WTC11 (cell line): ENCODE data around the gene HDAC10. TPM values are rescaled to one million over a fixed set of nuclear protein-coding genes. Genes with fewer than 3 reads are reported as not detected.

ENCODE experiments used
- ATAC-seq: fragments of 200-7000 bp; cut with Tn5 transposase; 2 replicates; pipeline ENCODE4 v1.10.0; 2021; ENCODE audit warnings: mild to moderate bottlenecking, moderate library complexity
- CTCF ChIA-PET: fragments of 300-600 bp; sonication (Branson Sonifier 250); formaldehyde crosslinking; loops from one replicate; lab custom pipeline; 2021; ENCODE audit warnings: antibody characterized with exemption; lab: Charles Lee
- POLR2A ChIA-PET: fragments of 350-600 bp; sonication (Branson Sonifier 250); formaldehyde crosslinking; loops from one replicate; lab custom pipeline; 2021; ENCODE audit warnings: antibody characterized with exemption; lab: Charles Lee
- DNase-seq: peaks from one replicate; pipeline ENCODE4 v3.0.0; 2021; ENCODE audit warnings: low spot score
- H3K27ac Mint-ChIP-seq: 2 replicates; pipeline ENCODE4 v1.8.0; 2021; ENCODE audit warnings: mixed read lengths
- H3K27me3 Mint-ChIP-seq: 2 replicates; pipeline ENCODE4 v1.8.0; 2021; ENCODE audit warnings: low read depth, mild to moderate bottlenecking, moderate library complexity, mixed read lengths
- H3K36me3 Mint-ChIP-seq: 2 replicates; pipeline ENCODE4 v1.8.0; 2021; ENCODE audit warnings: mixed read lengths
- H3K4me1 Mint-ChIP-seq: 2 replicates; pipeline ENCODE4 v1.8.0; 2022; ENCODE audit warnings: mixed read lengths
- H3K4me3 Mint-ChIP-seq: 2 replicates; pipeline ENCODE4 v1.8.0; 2021; ENCODE audit warnings: mild to moderate bottlenecking, moderate library complexity, mixed read lengths
- H3K9me3 Mint-ChIP-seq: 2 replicates; pipeline ENCODE4 v1.8.0; 2021; ENCODE audit warnings: mixed read lengths
- ERG ChIP-seq: fragments of 250-450 bp; sonication (Bioruptor Pico); IDR thresholded peaks from 2 replicates; pipeline ENCODE4 v1.8.0; 2021; ENCODE audit warnings: mild to moderate bottlenecking
- ESRRA ChIP-seq: sonication (generic); formaldehyde crosslinking; IDR thresholded peaks from 2 replicates; pipeline ENCODE4 v1.8.1; 2022; ENCODE audit warnings: mild to moderate bottlenecking, missing genetic modification reagents, borderline replicate concordance
- FOXJ3 ChIP-seq: sonication (generic); formaldehyde crosslinking; IDR thresholded peaks from 2 replicates; pipeline ENCODE4 v1.9.0; 2021; ENCODE audit warnings: missing genetic modification reagents, mild to moderate bottlenecking, borderline replicate concordance
- FOXK1 ChIP-seq: sonication (generic); formaldehyde crosslinking; IDR thresholded peaks from 2 replicates; pipeline ENCODE4 v1.8.0; 2022; ENCODE audit warnings: mild to moderate bottlenecking, moderate library complexity, missing genetic modification reagents
- JAZF1 ChIP-seq: fragments of 250-450 bp; sonication (Bioruptor Pico); IDR thresholded peaks from 2 replicates; pipeline ENCODE4 v1.9.0; 2021; ENCODE audit warnings: moderate library complexity, mild to moderate bottlenecking, inconsistent platforms
- KAT7 ChIP-seq: sonication (generic); formaldehyde crosslinking; IDR thresholded peaks from 2 replicates; pipeline ENCODE4 v1.8.1; 2023; ENCODE audit warnings: missing genetic modification reagents, mild to moderate bottlenecking, borderline replicate concordance
- MAX ChIP-seq: sonication (generic); formaldehyde crosslinking; IDR thresholded peaks from 2 replicates; pipeline ENCODE4 v1.8.0; 2022; ENCODE audit warnings: mild to moderate bottlenecking, missing genetic modification reagents
- MXD4 ChIP-seq: fragments of 250-450 bp; sonication (Bioruptor Pico); IDR thresholded peaks from 2 replicates; pipeline ENCODE4 v1.8.0; 2021; ENCODE audit warnings: mild to moderate bottlenecking, moderate library complexity, borderline replicate concordance
- NFE2L1 ChIP-seq: sonication (generic); formaldehyde crosslinking; IDR thresholded peaks from 2 replicates; pipeline ENCODE4 v1.8.1; 2023; ENCODE audit warnings: missing genetic modification reagents
- SOX15 ChIP-seq: fragments of 250-450 bp; sonication (Bioruptor Pico); IDR thresholded peaks from 2 replicates; pipeline ENCODE4 v1.9.0; 2021; ENCODE audit warnings: mild to moderate bottlenecking
- STAT6 ChIP-seq: sonication (generic); formaldehyde crosslinking; conservative IDR thresholded peaks from 2 replicates; pipeline ENCODE4 v1.8.1; 2023; ENCODE audit warnings: mild to moderate bottlenecking, low read depth, missing genetic modification reagents, moderate library complexity
- TCF7 ChIP-seq: sonication (generic); formaldehyde crosslinking; IDR thresholded peaks from 2 replicates; pipeline ENCODE4 v1.8.0; 2022; ENCODE audit warnings: mild to moderate bottlenecking, low read depth, missing genetic modification reagents, moderate library complexity
- ZMAT4 ChIP-seq: fragments of 250-450 bp; sonication (Bioruptor Pico); IDR thresholded peaks from 2 replicates; pipeline ENCODE4 v1.9.0; 2021; ENCODE audit warnings: mild to moderate bottlenecking
- ZNF138 ChIP-seq: sonication (generic); formaldehyde crosslinking; conservative IDR thresholded peaks from 2 replicates; pipeline ENCODE4 v1.8.1; 2022; ENCODE audit warnings: mild to moderate bottlenecking, moderate library complexity, missing genetic modification reagents
- ZNF263 ChIP-seq: sonication (generic); formaldehyde crosslinking; IDR thresholded peaks from 2 replicates; pipeline ENCODE4 v1.8.1; 2022; ENCODE audit warnings: low read depth, mild to moderate bottlenecking, moderate library complexity, missing genetic modification reagents
- ZNF423 ChIP-seq: fragments of 250-450 bp; sonication (Bioruptor Pico); IDR thresholded peaks from 2 replicates; pipeline ENCODE4 v2.1.2; 2022; ENCODE audit warnings: mild to moderate bottlenecking, moderate library complexity
- total RNA-seq: library from RNA; stranded (reverse); gene quantifications from 3 replicates; pipeline ENCODE4 v1.2.3, GENCODE V29; 2021
- TF ChIP-seq, protein P1 (sequence below): sonication (generic); formaldehyde crosslinking; IDR thresholded peaks from 2 replicates; pipeline ENCODE4 v1.8.0; 2023; ENCODE audit warnings: mild to moderate bottlenecking, missing genetic modification reagents
- TF ChIP-seq, protein P2 (sequence below): sonication (generic); formaldehyde crosslinking; IDR thresholded peaks from 2 replicates; pipeline ENCODE4 v1.8.0; 2022; ENCODE audit warnings: mild to moderate bottlenecking, missing genetic modification reagents
- TF ChIP-seq, protein P3 (sequence below): sonication (generic); formaldehyde crosslinking; IDR thresholded peaks from 2 replicates; pipeline ENCODE4 v1.8.1; 2023; ENCODE audit warnings: mild to moderate bottlenecking, missing genetic modification reagents

The HDAC10 gene
- total RNA-seq, 1 experiment from 2014 or later: 40.9 TPM

DNA sequence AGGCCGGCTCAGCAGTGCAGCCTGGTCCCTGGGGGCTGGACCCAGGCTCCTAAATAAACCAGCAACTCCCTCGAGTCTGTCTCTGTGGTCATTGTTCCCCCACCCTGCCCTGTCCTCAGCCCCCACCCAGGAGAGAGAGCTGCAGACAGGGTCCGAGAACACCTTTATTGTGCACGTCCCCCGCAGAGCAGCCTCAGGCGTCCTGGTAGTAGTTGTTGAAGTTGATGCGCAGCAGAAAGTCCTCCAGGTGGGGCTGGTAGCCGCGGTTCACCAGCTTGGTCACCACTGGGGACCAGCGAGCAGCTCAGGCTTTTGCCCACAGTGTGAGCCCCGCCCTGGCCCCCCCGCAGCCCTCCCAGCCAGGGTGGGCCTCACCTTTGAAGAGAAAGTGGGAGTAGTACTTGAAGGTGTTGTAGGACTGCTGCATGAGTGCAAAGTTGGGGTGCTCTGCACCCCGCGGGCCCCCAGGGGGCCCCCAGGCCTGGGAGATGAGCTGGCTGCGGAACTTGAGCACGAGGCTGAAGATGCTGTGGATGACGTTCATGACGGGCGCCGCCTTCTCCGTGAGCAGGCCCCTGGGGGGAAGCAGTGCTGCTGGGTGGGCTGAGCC, 33.4 kb downstream of the HDAC10 start (continued):
- TF ChIP-seq, protein P1, sequence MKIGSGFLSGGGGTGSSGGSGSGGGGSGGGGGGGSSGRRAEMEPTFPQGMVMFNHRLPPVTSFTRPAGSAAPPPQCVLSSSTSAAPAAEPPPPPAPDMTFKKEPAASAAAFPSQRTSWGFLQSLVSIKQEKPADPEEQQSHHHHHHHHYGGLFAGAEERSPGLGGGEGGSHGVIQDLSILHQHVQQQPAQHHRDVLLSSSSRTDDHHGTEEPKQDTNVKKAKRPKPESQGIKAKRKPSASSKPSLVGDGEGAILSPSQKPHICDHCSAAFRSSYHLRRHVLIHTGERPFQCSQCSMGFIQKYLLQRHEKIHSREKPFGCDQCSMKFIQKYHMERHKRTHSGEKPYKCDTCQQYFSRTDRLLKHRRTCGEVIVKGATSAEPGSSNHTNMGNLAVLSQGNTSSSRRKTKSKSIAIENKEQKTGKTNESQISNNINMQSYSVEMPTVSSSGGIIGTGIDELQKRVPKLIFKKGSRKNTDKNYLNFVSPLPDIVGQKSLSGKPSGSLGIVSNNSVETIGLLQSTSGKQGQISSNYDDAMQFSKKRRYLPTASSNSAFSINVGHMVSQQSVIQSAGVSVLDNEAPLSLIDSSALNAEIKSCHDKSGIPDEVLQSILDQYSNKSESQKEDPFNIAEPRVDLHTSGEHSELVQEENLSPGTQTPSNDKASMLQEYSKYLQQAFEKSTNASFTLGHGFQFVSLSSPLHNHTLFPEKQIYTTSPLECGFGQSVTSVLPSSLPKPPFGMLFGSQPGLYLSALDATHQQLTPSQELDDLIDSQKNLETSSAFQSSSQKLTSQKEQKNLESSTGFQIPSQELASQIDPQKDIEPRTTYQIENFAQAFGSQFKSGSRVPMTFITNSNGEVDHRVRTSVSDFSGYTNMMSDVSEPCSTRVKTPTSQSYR: no peak

GRCh38 chr22:50216684-50217520, 34.2 kb downstream of the HDAC10 start:
- CTCF ChIA-PET: no interaction called here
- Mint-ChIP-seq H3K27ac (no peak overlapping the region), H3K36me3 (peaks cover 51% of the 10 kb centered on the region), H3K4me1 (peaks cover 5% of the 10 kb centered on the region; the same call in 1 of the 2 replicates), H3K27me3 (no peaks in the 10 kb centered on the region), H3K4me3 (no peak overlapping the region), H3K9me3 (no peaks in the 10 kb centered on the region)
- DNase-seq: no peak
- TF ChIP-seq, protein P1: no peak
- TF ChIP-seq FOXJ3: no peak
- TF ChIP-seq, protein P2, sequence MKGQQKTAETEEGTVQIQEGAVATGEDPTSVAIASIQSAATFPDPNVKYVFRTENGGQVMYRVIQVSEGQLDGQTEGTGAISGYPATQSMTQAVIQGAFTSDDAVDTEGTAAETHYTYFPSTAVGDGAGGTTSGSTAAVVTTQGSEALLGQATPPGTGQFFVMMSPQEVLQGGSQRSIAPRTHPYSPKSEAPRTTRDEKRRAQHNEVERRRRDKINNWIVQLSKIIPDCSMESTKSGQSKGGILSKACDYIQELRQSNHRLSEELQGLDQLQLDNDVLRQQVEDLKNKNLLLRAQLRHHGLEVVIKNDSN: no peak
- no peak for TF ChIP-seq NFE2L1 (CRISPR knock-in tag)
- TF ChIP-seq MXD4 (CRISPR knock-in tag): no peak
- no peak for TF ChIP-seq MAX (CRISPR knock-in tag)
- TF ChIP-seq ESRRA (CRISPR knock-in tag): no peak
- TF ChIP-seq ZNF423: no peak
- no peak for TF ChIP-seq KAT7 (CRISPR knock-in tag)
- TF ChIP-seq FOXK1: no peak
- no peak for TF ChIP-seq STAT6 (CRISPR knock-in tag)
- TF ChIP-seq SOX15 (CRISPR knock-in tag): no peak
- no peak for TF ChIP-seq TCF7 (CRISPR knock-in tag)
- TF ChIP-seq ERG (CRISPR knock-in tag): no peak
- TF ChIP-seq ZNF263 (CRISPR knock-in tag): no peak
- TF ChIP-seq JAZF1: no peak
- TF ChIP-seq ZMAT4 (CRISPR knock-in tag): no peak
- TF ChIP-seq, protein P3, sequence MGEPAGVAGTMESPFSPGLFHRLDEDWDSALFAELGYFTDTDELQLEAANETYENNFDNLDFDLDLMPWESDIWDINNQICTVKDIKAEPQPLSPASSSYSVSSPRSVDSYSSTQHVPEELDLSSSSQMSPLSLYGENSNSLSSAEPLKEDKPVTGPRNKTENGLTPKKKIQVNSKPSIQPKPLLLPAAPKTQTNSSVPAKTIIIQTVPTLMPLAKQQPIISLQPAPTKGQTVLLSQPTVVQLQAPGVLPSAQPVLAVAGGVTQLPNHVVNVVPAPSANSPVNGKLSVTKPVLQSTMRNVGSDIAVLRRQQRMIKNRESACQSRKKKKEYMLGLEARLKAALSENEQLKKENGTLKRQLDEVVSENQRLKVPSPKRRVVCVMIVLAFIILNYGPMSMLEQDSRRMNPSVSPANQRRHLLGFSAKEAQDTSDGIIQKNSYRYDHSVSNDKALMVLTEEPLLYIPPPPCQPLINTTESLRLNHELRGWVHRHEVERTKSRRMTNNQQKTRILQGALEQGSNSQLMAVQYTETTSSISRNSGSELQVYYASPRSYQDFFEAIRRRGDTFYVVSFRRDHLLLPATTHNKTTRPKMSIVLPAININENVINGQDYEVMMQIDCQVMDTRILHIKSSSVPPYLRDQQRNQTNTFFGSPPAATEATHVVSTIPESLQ (CRISPR knock-in tag): no peak
- no peak for TF ChIP-seq ZNF138 (CRISPR knock-in tag)
- POLR2A ChIA-PET: no interaction called here
- ATAC-seq: no peak
